GM19324 (cell line): ENCODE results near the gene H1-8.
"Not testable (repeated sequence)": the region's sequence is repeated elsewhere in the genome, so short reads cannot be mapped to it uniquely, and the experiment has no call there.

Experiments used
- ATAC-seq: cut with Tn5 transposase; IDR thresholded peaks from one replicate; pipeline ENCODE4 v1.9.1; 2021; ENCODE audit warnings: mild to moderate bottlenecking, moderate library complexity; ENCODE audit not compliant: unreplicated experiment, low FRiP score

The H1-8 gene

DNA sequence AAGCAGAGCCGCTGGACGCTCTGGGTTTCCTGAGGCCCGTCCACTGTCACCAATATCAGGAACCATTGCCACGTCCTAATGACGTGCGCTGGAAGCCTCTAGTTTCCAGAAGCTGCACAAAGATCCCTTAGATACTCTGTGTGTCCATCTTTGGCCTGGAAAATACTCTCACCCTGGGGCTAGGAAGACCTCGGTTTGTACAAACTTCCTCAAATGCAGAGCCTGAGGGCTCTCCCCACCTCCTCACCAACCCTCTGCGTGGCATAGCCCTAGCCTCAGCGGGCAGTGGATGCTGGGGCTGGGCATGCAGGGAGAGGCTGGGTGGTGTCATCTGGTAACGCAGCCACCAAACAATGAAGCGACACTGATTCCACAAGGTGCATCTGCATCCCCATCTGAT lies 11.3 kb upstream of the H1-8 start:
- ATAC-seq = no peak

DNA sequence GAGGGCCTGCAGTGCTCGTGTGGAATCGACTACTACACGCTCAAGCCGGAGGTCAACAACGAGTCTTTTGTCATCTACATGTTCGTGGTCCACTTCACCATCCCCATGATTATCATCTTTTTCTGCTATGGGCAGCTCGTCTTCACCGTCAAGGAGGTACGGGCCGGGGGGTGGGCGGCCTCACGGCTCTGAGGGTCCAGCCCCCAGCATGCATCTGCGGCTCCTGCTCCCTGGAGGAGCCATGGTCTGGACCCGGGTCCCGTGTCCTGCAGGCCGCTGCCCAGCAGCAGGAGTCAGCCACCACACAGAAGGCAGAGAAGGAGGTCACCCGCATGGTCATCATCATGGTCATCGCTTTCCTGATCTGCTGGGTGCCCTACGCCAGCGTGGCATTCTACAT lies 10.7 kb upstream of the H1-8 start:
- no peak for ATAC-seq

DNA sequence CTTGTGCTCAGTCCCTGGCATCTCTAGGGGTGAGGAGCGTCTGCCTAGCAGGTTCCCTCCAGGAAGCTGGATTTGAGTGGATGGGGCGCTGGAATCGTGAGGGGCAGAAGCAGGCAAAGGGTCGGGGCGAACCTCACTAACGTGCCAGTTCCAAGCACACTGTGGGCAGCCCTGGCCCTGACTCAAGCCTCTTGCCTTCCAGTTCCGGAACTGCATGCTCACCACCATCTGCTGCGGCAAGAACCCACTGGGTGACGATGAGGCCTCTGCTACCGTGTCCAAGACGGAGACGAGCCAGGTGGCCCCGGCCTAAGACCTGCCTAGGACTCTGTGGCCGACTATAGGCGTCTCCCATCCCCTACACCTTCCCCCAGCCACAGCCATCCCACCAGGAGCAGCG lies 9.6 kb upstream of the H1-8 start:
- ATAC-seq = no peak

DNA sequence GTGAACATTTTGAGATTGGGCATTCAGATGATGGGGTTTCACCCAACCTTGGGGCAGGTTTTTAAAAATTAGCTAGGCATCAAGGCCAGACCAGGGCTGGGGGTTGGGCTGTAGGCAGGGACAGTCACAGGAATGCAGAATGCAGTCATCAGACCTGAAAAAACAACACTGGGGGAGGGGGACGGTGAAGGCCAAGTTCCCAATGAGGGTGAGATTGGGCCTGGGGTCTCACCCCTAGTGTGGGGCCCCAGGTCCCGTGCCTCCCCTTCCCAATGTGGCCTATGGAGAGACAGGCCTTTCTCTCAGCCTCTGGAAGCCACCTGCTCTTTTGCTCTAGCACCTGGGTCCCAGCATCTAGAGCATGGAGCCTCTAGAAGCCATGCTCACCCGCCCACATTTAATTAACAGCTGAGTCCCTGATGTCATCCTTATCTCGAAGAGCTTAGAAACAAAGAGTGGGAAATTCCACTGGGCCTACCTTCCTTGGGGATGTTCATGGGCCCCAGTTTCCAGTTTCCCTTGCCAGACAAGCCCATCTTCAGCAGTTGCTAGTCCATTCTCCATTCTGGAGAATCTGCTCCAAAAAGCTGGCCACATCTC lies 8.4 kb upstream of the H1-8 start:
- no peak for ATAC-seq

DNA sequence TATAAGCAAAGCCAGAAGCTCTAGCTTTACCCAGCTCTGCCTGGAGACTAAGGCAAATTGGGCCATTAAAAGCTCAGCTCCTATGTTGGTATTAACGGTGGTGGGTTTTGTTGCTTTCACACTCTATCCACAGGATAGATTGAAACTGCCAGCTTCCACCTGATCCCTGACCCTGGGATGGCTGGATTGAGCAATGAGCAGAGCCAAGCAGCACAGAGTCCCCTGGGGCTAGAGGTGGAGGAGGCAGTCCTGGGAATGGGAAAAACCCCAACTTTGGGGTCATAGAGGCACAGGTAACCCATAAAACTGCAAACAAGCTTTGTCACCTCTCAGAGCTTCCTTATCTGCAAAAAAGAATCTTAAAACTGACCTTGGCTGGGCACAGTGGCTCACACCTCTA lies 7.9 kb upstream of the H1-8 start:
- ATAC-seq = no peak

DNA sequence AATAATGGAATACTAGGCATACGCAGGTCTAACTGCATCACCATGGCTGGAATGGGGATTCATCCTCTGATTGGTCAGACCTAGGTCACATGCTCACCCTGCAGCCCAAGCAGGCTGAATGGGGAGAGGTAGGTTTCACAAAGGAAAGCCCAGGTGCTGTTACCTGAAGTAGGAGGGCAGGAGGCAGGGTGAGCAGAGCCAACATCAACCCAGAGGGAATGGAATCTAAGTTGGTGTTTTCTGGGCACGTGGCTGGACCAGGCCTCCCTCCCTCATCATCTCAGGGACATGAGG lies 6.7 kb upstream of the H1-8 start:
- ATAC-seq = no peak

DNA sequence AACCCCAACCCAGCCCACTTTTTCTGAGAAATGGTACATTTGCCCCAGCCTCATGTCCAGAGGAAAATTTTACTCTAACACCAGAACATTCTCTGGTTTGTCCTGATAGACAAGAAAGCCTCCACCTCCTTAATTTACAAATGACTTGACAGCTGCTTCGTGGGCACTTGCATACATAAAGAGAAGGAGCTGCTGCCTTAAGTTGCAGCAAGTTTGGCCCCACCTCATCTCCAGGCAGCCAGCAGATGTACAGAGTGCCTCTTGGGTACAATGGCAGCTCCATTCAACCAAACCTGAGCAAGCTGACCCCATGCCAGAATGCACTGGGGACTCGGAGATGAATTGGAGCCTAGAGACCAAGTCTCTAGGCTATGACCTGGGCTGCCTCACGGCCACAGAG lies 6.2 kb upstream of the H1-8 start:
- ATAC-seq = no peak

DNA sequence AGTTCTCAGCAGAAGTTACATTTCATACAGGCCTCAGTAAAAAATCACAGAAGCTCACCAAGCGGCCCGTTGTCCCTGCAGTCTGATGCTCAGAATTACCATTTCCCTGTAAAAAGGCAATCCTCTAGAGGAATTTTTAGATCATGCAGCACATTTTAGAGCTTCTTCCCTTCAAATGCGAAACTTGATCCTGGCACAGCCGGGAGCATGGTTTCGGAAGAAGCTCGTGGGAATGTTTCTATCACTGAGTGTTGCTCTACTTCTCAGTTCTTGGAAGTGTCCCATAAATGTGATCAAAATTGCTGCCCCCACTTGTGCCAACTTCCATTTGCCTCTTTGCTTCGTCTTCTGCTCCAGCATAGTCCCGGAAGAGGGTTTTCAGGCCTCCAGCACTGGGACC lies 3.8 kb upstream of the H1-8 start:
- ATAC-seq = no peak

DNA sequence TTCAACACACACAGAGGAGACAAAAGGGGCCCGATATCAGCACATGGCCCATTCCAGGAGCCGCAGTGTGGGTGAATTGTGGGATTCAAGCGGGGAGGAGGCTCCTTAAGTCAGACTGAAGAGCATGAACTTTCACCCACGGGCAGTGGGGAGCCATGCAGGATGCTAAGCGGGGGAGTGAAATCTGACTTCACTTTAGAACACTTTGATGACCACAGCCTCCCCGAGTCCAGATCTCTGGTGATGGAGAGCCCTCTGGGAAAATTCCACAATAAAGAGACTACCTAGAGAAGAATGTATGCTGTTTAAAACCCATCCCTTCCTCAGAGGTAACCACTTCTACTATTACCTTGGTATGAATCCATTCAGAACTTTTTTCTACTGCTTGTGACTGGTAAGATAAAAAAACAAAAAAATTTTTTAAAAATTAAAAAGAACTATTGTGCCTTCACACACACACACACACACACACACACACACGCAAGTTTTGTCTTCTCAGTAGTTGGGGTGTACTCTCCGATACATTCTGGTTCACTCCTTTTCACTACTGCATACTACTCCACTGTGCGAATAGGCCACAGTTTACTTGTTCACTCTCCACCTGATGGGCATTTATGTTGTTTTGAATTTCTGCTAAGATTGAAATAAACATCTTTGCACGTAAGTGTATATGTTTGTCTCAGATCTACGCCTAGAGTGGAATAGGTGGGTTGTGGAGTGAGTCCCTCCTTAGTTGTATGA lies 2.0 kb upstream of the H1-8 start:
- no peak for ATAC-seq

DNA sequence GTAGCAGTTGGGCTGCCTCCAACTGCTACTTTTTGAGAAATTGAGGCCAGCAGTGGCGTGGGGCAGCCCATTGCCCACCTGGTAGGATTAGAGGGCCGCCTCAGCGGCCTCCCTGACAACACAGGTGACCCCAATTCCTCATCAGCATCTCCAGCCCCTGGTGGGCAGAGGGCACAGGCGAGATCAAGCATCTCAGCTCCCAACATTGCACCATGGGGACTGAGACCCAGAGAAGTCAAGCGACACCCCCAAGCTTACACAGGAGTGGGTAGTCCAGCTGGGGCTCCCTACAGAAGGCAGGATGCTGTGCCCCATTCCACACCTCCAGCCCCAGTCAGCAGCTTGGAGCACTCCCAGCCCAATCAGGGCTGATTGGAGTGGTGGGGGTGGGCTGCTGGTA lies 228 bp upstream of the H1-8 start:
- no peak for ATAC-seq

DNA sequence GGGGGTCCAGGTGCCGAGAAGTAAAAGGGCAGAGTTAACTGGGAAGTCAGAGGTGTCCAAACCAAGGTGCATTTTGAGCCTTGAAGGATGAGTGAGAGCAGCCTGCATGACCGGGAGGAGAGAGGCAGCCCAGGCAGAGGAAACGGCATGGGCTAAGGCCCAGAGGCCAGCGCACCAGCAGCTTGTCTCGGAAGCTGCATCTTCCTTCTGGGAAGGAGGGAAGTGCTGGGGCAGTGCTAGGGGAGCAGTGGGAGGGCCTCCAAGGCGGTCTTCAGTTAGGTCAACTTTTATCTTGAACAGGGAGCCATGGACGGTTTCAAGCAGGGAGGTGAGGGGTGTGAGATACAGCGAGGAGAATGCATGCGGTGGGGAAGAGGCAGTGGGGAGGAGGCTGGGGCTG lies 1.0 kb downstream of the H1-8 start:
- ATAC-seq = no peak

DNA sequence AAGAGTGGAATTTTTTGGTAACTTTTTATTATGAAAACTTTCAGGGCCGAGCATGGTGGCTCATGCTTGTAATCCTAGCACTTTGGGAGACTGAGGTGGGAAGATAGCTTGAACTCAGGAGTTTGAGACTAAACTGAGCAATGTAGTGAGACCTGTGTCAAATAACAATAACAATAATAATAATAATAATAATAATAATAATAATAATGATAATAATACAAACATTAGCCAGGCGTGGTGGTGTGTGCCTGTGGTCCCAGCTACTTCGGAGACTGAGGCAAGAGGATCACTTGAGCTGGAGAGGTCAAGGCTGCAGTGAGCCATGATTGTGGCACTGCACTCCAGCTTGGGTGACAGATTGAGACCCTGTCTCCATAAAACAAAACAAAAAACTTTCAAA lies 3.0 kb downstream of the H1-8 start:
- ATAC-seq = not testable (repeated sequence)

DNA sequence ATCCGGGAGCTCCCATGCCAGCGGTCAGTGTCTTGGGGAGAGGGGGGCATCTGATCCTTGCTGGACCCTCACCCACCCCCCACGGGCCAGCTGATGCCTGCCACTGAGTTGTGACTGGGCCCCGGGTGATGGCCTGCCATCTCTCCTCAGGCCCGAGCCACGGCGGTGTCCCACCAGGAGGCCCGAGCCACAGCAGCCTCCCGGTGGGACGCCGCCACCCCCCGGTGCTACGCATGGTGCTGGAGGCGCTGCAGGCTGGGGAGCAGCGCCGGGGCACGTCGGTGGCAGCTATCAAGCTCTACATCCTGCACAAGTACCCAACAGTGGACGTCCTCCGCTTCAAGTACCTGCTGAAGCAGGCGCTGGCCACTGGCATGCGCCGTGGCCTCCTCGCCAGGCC lies 4.3 kb downstream of the H1-8 start:
- no peak for ATAC-seq

DNA sequence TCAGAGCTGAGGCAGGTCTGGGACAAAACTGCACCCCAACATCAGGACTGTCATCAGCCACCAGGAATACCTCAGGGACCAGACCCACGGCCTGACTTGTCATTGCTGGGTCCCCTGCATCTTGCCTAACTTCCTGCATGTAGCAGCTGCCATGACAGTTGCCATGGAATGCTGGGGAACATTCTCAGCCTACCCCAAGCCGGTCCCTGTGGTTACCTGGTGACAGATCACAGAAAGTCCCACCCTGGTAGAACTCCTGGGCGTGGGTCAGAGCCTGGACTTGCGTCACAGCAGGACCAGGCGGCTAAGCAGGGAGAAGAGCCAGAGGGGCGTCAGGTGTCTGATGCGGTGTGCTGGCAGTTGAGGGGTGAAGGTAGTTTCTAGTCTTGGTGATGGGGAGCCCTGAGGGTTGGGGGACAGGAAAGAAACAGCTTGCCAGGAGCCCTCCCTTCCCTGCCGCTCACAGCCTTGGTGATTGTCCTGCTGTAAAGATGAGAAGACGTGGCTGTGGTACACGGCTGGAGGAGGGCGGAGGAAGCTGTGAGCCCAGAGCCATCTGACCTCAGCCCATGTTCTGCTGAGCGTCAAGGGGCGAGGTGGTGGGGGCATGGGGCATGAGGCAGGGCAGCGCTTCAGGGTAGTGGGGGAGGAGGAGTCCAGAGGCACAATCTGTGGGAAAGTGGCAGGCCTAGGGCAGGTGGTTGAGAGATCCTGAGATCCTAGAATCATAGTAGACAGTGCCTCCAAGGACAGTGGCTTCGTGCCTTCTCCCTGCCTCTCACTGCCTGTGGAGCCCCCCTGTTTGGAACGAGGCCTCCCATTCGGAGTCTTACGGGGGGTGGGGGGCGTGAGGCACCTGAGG lies 5.4 kb downstream of the H1-8 start:
- no peak for ATAC-seq

DNA sequence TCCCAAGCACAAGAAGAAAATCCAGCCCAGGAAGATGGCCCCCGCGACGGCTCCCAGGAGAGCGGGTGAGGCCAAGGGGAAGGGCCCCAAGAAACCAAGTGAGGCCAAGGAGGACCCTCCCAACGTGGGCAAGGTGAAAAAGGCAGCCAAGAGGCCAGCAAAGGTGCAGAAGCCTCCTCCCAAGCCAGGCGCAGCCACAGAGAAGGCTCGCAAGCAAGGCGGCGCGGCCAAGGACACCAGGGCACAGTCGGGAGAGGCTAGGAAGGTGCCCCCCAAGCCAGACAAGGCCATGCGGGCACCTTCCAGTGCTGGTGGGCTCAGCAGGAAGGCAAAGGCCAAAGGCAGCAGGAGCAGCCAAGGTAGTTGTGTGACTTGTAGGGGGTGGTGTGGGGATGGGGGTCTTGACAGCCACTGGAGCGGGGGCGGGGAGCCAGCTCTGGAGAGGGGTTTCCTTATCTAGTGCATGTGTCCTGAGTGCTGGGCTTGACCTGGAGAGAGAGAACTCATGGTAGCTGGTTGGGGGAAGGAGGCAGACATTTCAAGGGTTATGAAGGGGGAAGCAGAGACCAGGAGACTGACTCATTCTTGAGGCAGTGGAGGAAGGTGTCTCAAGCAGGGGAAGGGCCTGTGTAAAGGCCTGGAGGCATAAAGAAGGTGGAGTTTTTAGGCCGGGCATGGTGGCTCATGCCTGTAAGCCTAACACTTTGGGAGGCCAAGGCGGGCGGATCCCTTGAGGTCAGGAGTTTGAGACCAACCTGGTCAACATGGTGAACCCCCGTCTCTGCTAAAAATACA lies 6.2 kb downstream of the H1-8 start:
- ATAC-seq = no peak

DNA sequence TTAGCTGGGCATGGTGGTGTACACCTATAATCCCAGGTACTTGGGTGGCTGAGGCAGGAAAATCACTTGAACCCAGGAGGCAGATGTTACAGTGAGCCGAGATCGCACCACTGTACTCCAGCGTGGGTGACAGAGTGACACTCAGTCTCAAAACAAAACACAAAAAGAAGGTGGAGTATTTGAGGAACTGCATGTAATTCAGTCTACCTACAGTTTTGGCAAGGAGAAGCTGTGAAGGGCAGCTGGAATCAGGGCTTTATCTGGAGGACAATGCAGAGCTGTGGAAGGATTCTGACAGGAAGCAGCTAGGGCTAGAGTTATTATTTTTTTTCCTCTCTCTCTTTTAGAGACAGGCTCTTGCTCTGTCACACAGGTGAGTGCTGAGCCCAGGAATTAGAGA lies 6.8 kb downstream of the H1-8 start:
- ATAC-seq = no peak

DNA sequence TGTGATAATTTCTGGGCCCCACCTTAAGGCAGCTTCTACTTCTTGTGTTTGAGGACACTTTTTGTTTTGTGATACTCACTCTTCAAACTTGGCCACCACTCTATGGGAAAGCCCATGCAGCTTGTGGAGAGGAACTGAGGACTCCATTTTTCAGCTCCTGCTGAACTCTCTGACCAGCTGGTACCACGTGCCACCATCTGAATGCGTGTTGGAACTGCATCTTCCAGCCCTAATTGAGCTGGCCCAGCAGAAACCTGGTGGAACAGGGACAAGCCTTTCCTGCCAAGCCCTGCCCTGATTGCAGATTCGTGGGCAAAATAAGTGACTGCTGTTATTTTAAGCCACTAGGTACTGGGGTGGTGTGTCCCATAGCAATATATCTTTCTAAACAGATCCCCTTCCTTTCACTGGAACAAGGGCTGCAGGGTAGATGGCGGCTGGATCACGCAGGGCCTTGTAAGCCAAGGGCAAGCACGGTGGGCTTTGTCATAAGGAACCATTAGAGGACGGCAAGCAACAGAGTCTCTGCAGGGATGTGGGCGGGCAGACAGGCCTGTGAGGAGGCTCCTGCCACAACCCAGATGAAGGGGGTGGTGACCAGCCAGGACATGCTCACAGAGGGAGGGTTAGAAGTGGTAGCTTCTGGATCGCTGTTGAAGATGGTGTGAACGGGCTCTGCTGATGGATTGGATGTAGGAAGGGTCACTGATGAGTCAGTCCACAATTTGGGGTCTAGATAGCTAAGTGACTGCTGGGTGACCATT lies 9.5 kb downstream of the H1-8 start:
- ATAC-seq = no peak

DNA sequence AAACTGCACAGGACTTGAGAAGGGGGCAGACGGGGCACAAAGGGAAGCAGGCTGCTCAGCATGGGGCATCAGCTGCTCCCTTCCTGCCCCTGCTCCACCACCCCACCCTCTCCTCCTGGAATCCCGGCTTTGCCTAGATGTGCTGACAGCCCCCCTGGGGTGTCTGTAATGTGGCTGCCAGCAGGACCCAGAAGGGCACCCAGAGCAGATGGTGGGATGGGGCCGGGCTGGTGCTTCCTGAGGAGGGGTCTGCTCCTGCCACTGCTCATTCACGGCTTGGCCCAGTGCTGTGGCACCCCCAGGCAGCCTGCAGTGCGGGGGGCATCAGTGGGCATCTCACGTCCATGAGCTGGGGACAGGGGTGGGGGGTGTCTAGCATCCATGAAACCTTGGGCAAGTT lies 10.2 kb downstream of the H1-8 start:
- ATAC-seq = no peak

DNA sequence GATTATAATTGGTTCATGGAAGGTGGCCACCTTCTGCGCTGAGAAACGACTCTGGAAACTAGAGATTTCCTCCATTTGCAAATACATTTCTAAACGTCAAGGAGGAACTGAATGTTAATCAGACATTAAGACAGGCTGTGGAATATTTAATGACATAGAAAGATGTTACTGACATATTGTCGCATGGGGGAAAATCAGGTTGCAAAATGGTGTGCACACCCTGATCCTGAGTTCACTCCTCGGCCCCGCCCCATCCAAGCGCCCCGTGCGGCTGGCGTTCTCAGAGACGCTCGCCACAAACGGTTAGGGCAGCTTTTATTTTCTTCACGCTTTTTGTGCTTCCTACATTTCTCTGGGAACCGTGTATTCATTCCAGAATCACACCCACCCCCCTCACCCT lies 10.7 kb downstream of the H1-8 start:
- no peak for ATAC-seq

DNA sequence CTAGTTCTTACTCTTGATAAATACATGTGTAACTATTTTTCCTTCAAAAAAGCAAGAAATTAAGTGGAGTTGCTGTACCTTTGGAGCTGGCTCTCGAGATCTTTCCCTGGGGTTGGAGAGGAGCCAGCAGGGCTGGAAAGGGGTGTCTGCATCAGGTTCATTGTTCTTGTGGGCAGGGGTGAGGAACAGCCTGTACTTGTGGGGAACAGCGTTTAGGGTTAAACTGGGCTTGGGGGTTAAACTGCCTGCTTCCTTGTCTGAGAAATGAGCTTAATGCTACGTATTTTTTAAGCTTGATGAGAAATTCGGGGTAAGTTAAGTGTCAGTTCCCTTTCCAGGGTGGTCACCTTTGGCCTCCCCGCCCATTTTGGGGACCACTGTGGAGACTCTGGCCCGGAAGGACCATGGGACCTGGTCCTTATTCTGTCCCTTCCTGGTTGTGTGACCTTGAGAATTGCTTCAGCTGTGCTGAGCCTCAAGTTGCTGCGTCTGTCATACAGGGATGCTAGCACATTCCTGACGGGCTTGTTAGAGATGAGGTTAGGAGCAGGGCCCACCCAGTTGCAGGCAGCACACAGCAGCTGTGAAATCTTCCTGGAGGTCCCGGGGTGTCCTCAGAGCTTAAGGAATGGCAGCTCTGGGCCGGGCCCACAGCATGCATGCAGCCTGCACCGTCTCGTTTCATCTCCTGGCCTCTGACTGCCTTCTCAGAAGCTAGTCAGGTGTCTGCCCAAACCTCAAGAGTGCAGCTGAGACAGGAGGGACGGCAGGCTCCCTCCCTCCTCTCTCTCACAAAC lies 11.6 kb downstream of the H1-8 start:
- ATAC-seq = no peak
